ENCODE data around the gene KRTAP4-16. TPM values are rescaled to one million over a fixed set of nuclear protein-coding genes. Genes with fewer than 3 reads are reported as not detected.

KRTAP4-16 gene
- total RNA-seq, 1 experiment from 2014 or later, result not detected

DNA sequence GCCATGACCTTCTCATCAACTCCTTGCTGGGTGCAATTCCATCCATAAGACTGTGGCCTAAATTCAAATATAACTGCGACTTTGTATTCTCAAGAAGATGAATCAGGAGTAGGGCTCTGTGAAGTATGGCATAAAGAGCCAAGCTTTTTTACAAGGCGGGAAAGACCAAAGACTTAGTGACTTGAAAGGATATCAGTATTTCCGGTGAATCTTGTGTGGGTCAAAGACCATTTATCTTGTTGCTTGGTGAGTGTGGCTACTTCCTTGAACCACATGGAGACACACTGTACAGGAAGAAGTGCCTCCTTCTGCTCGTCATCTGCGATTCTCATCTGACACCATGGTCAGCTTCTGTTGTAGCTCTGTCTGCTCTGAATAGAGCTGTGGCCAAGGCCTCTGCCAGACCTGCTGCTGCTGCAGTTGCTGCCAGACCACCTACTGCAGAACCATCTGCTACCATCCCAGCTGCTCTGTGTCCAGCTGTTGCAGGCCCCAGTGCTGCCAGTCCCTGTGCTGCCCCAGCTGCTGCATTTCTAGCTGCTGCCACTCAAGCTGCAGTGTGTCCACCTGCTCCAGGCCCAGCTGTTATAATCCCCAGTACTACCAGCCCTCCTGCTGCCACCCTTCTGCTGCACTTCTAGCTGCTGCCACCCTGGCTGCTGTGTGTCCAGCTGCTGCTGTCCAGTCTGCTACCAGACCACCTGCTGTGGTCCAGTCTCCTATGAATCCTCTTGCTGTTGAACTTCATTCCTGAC, 30.2 kb downstream of the KRTAP4-16 start:
- Histone ChIP-seq H3K9ac (ENCODE audit: low read length) (no peak overlapping the region), H3K36me3 (ENCODE audit: control insufficient read depth in 1 of 2, insufficient read depth in 2 of 2, low read length in 2 of 2) (peaks cover 0 to 74% of the 10 kb centered on the region in 2 experiments; a peak in 2 of 4 replicates), H2AFZ (ENCODE audit: low read depth, low read length, poor library complexity, severe bottlenecking) (no peak overlapping the region), H3K9me2 (ENCODE audit: insufficient read depth) (no peaks in the 10 kb centered on the region), H3K79me2 (ENCODE audit: insufficient read depth, low read length) (peaks cover 38% of the 10 kb centered on the region), H3K27ac (ENCODE audit: low read depth, low read length) (peak overlapping the region; percentile 62), H3K27me3 (ENCODE audit: insufficient read depth, low read length) (no peaks in the 10 kb centered on the region), H3K4me1 (ENCODE audit: control insufficient read depth in 1 of 2, insufficient read depth in 2 of 2, low read length in 2 of 2) (peaks cover under 1 to 61% of the 10 kb centered on the region in 2 experiments; a peak in 3 of 4 replicates), H3K9me3 (ENCODE audit: control insufficient read depth in 1 of 2, insufficient read depth in 1 of 2, low read depth in 1 of 2, low read length in 2 of 2) (no peaks in the 10 kb centered on the region; a peak in 1 of 4 replicates), H4K20me1 (ENCODE audit: insufficient read depth) (no peaks in the 10 kb centered on the region), H3K4me2 (ENCODE audit: low read length) (no peak overlapping the region), H3K4me3 (replicated peaks in 1 of 2; ENCODE audit: low read depth in 1 of 2, low read length in 2 of 2) (no peak overlapping the region)
- CTCF ChIA-PET, result no interaction called here
- RAD21 ChIA-PET (ENCODE audit: low non-redundant PET in 1 of 2, low total read pairs in 2 of 2, uncharacterized antibody in 2 of 2, unreplicated experiment in 2 of 2), result no interaction called here
- POLR2A ChIA-PET, result no interaction called here
- ATAC-seq (peak; percentile 34), DNase-seq (ENCODE audit: low read depth, low spot score) (no peak)
- TF ChIP-seq YY1 (IDR thresholded peaks at IDR 0.05; ENCODE audit: extremely low read depth, insufficient replicate concordance, low read depth, low read length) (no peak), TCF7L2 (IDR thresholded peaks at IDR 0.05; ENCODE audit: borderline replicate concordance, extremely low read depth, insufficient read depth, insufficient read length) (peak; percentile 93), POLR2AphosphoS5 (IDR thresholded peaks at IDR 0.05; ENCODE audit: low read depth, low read length) (peak; percentile 42; the same call in 1 of the 2 replicates)
- TF ChIP-seq, protein P1, sequence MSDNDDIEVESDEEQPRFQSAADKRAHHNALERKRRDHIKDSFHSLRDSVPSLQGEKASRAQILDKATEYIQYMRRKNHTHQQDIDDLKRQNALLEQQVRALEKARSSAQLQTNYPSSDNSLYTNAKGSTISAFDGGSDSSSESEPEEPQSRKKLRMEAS (IDR thresholded peaks at IDR 0.05), result peak; percentile 25; the same call in 1 of the 2 replicates
- intact Hi-C loops (cut with micrococcal nuclease), result no loop called here
- no TSS peak for BruUV-seq (replicated peaks)

DNA sequence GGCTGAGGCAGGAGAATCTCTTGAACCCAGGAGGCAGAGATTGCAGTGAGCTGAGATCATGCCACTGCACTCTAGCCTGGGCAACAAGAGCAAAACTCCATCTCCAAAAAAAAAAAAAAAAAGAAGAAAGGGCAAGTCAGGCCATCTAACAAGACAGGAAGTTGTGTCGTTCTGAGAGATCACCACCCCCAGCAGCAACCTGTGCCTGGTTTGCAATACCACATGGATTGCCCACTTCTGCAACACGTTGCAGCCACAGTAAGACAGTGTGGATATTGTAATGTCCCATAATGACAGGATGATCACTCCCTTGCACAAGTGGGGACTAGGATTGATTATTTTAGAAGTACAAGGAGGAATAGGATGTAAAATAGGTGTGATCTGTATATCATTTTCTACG, 33.0 kb downstream of the KRTAP4-16 start:
- DNase-seq (ENCODE audit: low read depth, low spot score), result no peak
- Histone ChIP-seq H3K27me3 (ENCODE audit: insufficient read depth, low read length) (no peaks in the 10 kb centered on the region), H3K4me1 (ENCODE audit: control insufficient read depth in 1 of 2, insufficient read depth in 2 of 2, low read length in 2 of 2) (peaks cover 9 to 69% of the 10 kb centered on the region in 2 experiments), H4K20me1 (ENCODE audit: insufficient read depth) (no peaks in the 10 kb centered on the region), H2AFZ (ENCODE audit: low read depth, low read length, poor library complexity, severe bottlenecking) (no peak overlapping the region), H3K9me3 (ENCODE audit: control insufficient read depth in 1 of 2, insufficient read depth in 1 of 2, low read depth in 1 of 2, low read length in 2 of 2) (no peaks in the 10 kb centered on the region; a peak in 1 of 4 replicates), H3K4me3 (replicated peaks in 1 of 2; ENCODE audit: low read depth in 1 of 2, low read length in 2 of 2) (no peak overlapping the region), H3K79me2 (ENCODE audit: insufficient read depth, low read length) (peaks cover 10% of the 10 kb centered on the region), H3K27ac (ENCODE audit: low read depth, low read length) (no peak overlapping the region), H3K36me3 (ENCODE audit: control insufficient read depth in 1 of 2, insufficient read depth in 2 of 2, low read length in 2 of 2) (peaks cover 0 to 51% of the 10 kb centered on the region in 2 experiments; a peak in 2 of 4 replicates), H3K9ac (ENCODE audit: low read length) (no peak overlapping the region), H3K4me2 (ENCODE audit: low read length) (no peak overlapping the region), H3K9me2 (ENCODE audit: insufficient read depth) (no peaks in the 10 kb centered on the region)
- ChIA-PET RAD21 (ENCODE audit: low non-redundant PET in 1 of 2, low total read pairs in 2 of 2, uncharacterized antibody in 2 of 2, unreplicated experiment in 2 of 2) (no interaction called here), POLR2A (no interaction called here), CTCF (no interaction called here)
- no TSS peak for BruUV-seq (replicated peaks)
- ATAC-seq, result no peak
- TF ChIP-seq POLR2A (IDR thresholded peaks at IDR 0.05; ENCODE audit: borderline replicate concordance, extremely low read depth, insufficient read depth, insufficient read length), result no peak
- TF ChIP-seq EZH2phosphoT487 (IDR thresholded peaks at IDR 0.05; ENCODE audit: borderline replicate concordance), result no peak
- TF ChIP-seq SRF (IDR thresholded peaks at IDR 0.05; ENCODE audit: low read depth), result no peak
- TF ChIP-seq EZH2 (IDR thresholded peaks at IDR 0.05), result no peak
- TF ChIP-seq FOSL1 (IDR thresholded peaks at IDR 0.05; ENCODE audit: low read depth), result no peak
- no peak for TF ChIP-seq ELF1 (IDR thresholded peaks at IDR 0.05; ENCODE audit: borderline replicate concordance, low read depth)
- no peak for TF ChIP-seq CBX3 (IDR thresholded peaks at IDR 0.05; ENCODE audit: low read depth)
- intact Hi-C loops (cut with micrococcal nuclease), result no loop called here
